IPS-18a (cell line): Measurements from ENCODE around the gene MYH9.
"Not testable (repeated sequence)": the region's sequence is repeated elsewhere in the genome, so short reads cannot be mapped to it uniquely, and the experiment has no call there.

Source experiments
- H3K27ac ChIP-seq: one replicate; pipeline ENCODE4 v1.5.1; 2013; ENCODE audit warnings: low read length
- H3K27me3 ChIP-seq: one replicate; pipeline ENCODE4 v1.6.1; 2013; ENCODE audit warnings: mild to moderate bottlenecking, low read length; ENCODE audit not compliant: control insufficient read depth, insufficient read depth
- H3K36me3 ChIP-seq: one replicate; pipeline ENCODE4 v1.6.1; 2013; ENCODE audit warnings: low read depth, low read length; ENCODE audit not compliant: control insufficient read depth
- H3K4me1 ChIP-seq: one replicate; pipeline ENCODE4 v1.6.1; 2013; ENCODE audit warnings: low read depth, low read length; ENCODE audit not compliant: control insufficient read depth
- H3K4me3 ChIP-seq: one replicate; pipeline ENCODE4 v1.5.1; 2013; ENCODE audit warnings: low read length
- H3K9ac ChIP-seq: one replicate; pipeline ENCODE4 v1.6.1; 2013; ENCODE audit warnings: mild to moderate bottlenecking, low read length, moderate library complexity
- H3K9me3 ChIP-seq: one replicate; pipeline ENCODE4 v1.6.1; 2013; ENCODE audit warnings: low read depth, low read length; ENCODE audit not compliant: control insufficient read depth

The MYH9 gene

GRCh38 chr22:36286096-36286957, 101.4 kb downstream of the MYH9 start:
- Histone ChIP-seq H3K4me1 (no peaks in the 10 kb centered on the region), H3K4me3 (no peak overlapping the region), H3K27ac (no peak overlapping the region), H3K36me3 (peaks cover 71% of the 10 kb centered on the region), H3K9ac (no peak overlapping the region), H3K9me3 (no peaks in the 10 kb centered on the region), H3K27me3 (no peaks in the 10 kb centered on the region)

GRCh38 chr22:36285545-36285944, 102.2 kb downstream of the MYH9 start:
- Histone ChIP-seq H3K9me3 (no peaks in the 10 kb centered on the region), H3K4me3 (no peak overlapping the region), H3K27ac (no peak overlapping the region), H3K9ac (no peak overlapping the region), H3K27me3 (no peaks in the 10 kb centered on the region), H3K36me3 (peaks cover 74% of the 10 kb centered on the region), H3K4me1 (no peaks in the 10 kb centered on the region)

- no peak overlapping the region for H3K9ac ChIP-seq
- H3K27me3 ChIP-seq = no peaks in the 10 kb centered on the region
- H3K4me1 ChIP-seq = no peaks in the 10 kb centered on the region
- no peak overlapping the region for H3K4me3 ChIP-seq
- H3K9me3 ChIP-seq = no peaks in the 10 kb centered on the region
- peaks cover 73% of the 10 kb centered on the region for H3K36me3 ChIP-seq
- no peak overlapping the region for H3K27ac ChIP-seq
Observed at GRCh38 chr22:36285017-36285416, 102.8 kb downstream of the MYH9 start.

- Histone ChIP-seq H3K36me3 (peaks cover 65% of the 10 kb centered on the region), H3K9me3 (no peaks in the 10 kb centered on the region), H3K4me1 (no peaks in the 10 kb centered on the region), H3K27ac (no peak overlapping the region), H3K27me3 (no peaks in the 10 kb centered on the region), H3K4me3 (no peak overlapping the region), H3K9ac (no peak overlapping the region)
Observed at GRCh38 chr22:36284171-36284571, 103.6 kb downstream of the MYH9 start.

GRCh38 chr22:36282328-36282831, 105.4 kb downstream of the MYH9 start:
- peaks cover 2% of the 10 kb centered on the region for H3K4me1 ChIP-seq
- H3K9me3 ChIP-seq = no peaks in the 10 kb centered on the region
- H3K9ac ChIP-seq = no peak overlapping the region
- no peak overlapping the region for H3K27ac ChIP-seq
- H3K36me3 ChIP-seq = peaks cover 48% of the 10 kb centered on the region
- no peaks in the 10 kb centered on the region for H3K27me3 ChIP-seq
- no peak overlapping the region for H3K4me3 ChIP-seq

GRCh38 chr22:36281781-36282327, 105.9 kb downstream of the MYH9 start:
- H3K36me3 ChIP-seq = peaks cover 48% of the 10 kb centered on the region
- H3K9ac ChIP-seq = no peak overlapping the region
- no peaks in the 10 kb centered on the region for H3K9me3 ChIP-seq
- no peak overlapping the region for H3K27ac ChIP-seq
- H3K27me3 ChIP-seq = no peaks in the 10 kb centered on the region
- no peak overlapping the region for H3K4me3 ChIP-seq
- peaks cover 4% of the 10 kb centered on the region for H3K4me1 ChIP-seq

GRCh38 chr22:36280379-36280778, 107.4 kb downstream of the MYH9 start:
- H3K27me3 ChIP-seq = no peaks in the 10 kb centered on the region
- H3K4me3 ChIP-seq = no peak overlapping the region
- H3K9ac ChIP-seq = no peak overlapping the region
- H3K9me3 ChIP-seq = no peaks in the 10 kb centered on the region
- peaks cover 4% of the 10 kb centered on the region for H3K4me1 ChIP-seq
- peaks cover 39% of the 10 kb centered on the region for H3K36me3 ChIP-seq
- no peak overlapping the region for H3K27ac ChIP-seq

- Histone ChIP-seq H3K4me1 (peaks cover 4% of the 10 kb centered on the region), H3K9me3 (no peaks in the 10 kb centered on the region), H3K4me3 (no peak overlapping the region), H3K36me3 (peaks cover 28% of the 10 kb centered on the region), H3K27me3 (no peaks in the 10 kb centered on the region), H3K27ac (no peak overlapping the region), H3K9ac (no peak overlapping the region)
Observed at GRCh38 chr22:36279219-36279666, 108.5 kb downstream of the MYH9 start.

GRCh38 chr22:36277482-36278291, 110.1 kb downstream of the MYH9 start:
- Histone ChIP-seq H3K36me3 (peaks cover 16% of the 10 kb centered on the region), H3K4me1 (peaks cover 4% of the 10 kb centered on the region), H3K4me3 (no peak overlapping the region), H3K27ac (no peak overlapping the region), H3K9me3 (no peaks in the 10 kb centered on the region), H3K9ac (no peak overlapping the region), H3K27me3 (no peaks in the 10 kb centered on the region)

GRCh38 chr22:36274531-36274930, 113.2 kb downstream of the MYH9 start:
- H3K9ac ChIP-seq = no peak overlapping the region
- H3K36me3 ChIP-seq = no peaks in the 10 kb centered on the region
- H3K4me1 ChIP-seq = peaks cover 4% of the 10 kb centered on the region
- H3K27ac ChIP-seq = no peak overlapping the region
- H3K9me3 ChIP-seq = no peaks in the 10 kb centered on the region
- no peaks in the 10 kb centered on the region for H3K27me3 ChIP-seq
- H3K4me3 ChIP-seq = no peak overlapping the region

GRCh38 chr22:36271951-36272350, 115.8 kb downstream of the MYH9 start:
- not testable (repeated sequence) for H3K9me3 ChIP-seq, H3K9ac ChIP-seq, H3K36me3 ChIP-seq, H3K27ac ChIP-seq, H3K4me3 ChIP-seq, H3K4me1 ChIP-seq, H3K27me3 ChIP-seq
